MM.1S (cell line): ENCODE measurements around the gene ATP2C1.

Source experiments
- DNase-seq: peaks from one replicate; pipeline ENCODE4 v3.0.0-alpha.2; 2015
- H2AFZ ChIP-seq: fragments of 300-600 bp; sonication (generic); 2 replicates; pipeline ENCODE4 v1.6.0; 2016; ENCODE audit warnings: antibody characterized with exemption, low read length
- H3F3A ChIP-seq: fragments of 300-600 bp; sonication (generic); 2 replicates; pipeline ENCODE4 v1.6.1; 2016; ENCODE audit warnings: mild to moderate bottlenecking, antibody characterized with exemption, low read length, moderate library complexity, mixed read lengths; ENCODE audit not compliant: insufficient read depth
- H3K27ac ChIP-seq: fragments of 300-600 bp; sonication (generic); 2 replicates; pipeline ENCODE4 v1.5.1; 2016; ENCODE audit warnings: mild to moderate bottlenecking, low read length
- H3K27me3 ChIP-seq: fragments of 300-600 bp; sonication (generic); replicated peaks from 2 replicates; pipeline ENCODE4 v1.6.0; 2016; ENCODE audit warnings: low read length; ENCODE audit not compliant: insufficient read depth
- H3K36me3 ChIP-seq: fragments of 300-600 bp; sonication (generic); replicated peaks from 2 replicates; pipeline ENCODE4 v1.6.1; 2016; ENCODE audit warnings: mild to moderate bottlenecking, low read length, mixed read lengths; ENCODE audit not compliant: insufficient read depth
- H3K4me1 ChIP-seq: fragments of 300-600 bp; sonication (generic); 2 replicates; pipeline ENCODE4 v1.6.1; 2016; ENCODE audit warnings: low read length, mixed read lengths
- H3K4me2 ChIP-seq: fragments of 300-600 bp; sonication (generic); 2 replicates; pipeline ENCODE4 v1.6.0; 2016; ENCODE audit warnings: low read depth, low read length
- H3K4me3 ChIP-seq: fragments of 300-600 bp; sonication (generic); 2 replicates; pipeline ENCODE4 v1.5.1; 2016; ENCODE audit warnings: low read length, mixed read lengths
- H3K79me2 ChIP-seq: fragments of 300-600 bp; sonication (generic); 2 replicates; pipeline ENCODE4 v1.6.1; 2016; ENCODE audit warnings: mixed run types, low read length, mixed read lengths
- H3K9ac ChIP-seq: fragments of 300-600 bp; sonication (generic); 2 replicates; pipeline ENCODE4 v1.6.1; 2016; ENCODE audit warnings: low read length, mixed read lengths
- H3K9me2 ChIP-seq: fragments of 300-600 bp; sonication (generic); replicated peaks from 2 replicates; pipeline ENCODE4 v1.6.1; 2016; ENCODE audit warnings: mild to moderate bottlenecking, low read length, mixed read lengths; ENCODE audit not compliant: insufficient read depth
- H3K9me3 ChIP-seq: fragments of 300-600 bp; sonication (generic); replicated peaks from 2 replicates; pipeline ENCODE4 v1.6.1; 2016; ENCODE audit warnings: mild to moderate bottlenecking, low read length, mixed read lengths; ENCODE audit not compliant: insufficient read depth
- H4K20me1 ChIP-seq: fragments of 300-600 bp; sonication (generic); 2 replicates; pipeline ENCODE4 v1.6.1; 2016; ENCODE audit warnings: mild to moderate bottlenecking, low read length, moderate library complexity, mixed read lengths; ENCODE audit not compliant: insufficient read depth
- EZH2 ChIP-seq: fragments of 300-600 bp; sonication (generic); optimal IDR thresholded peaks from 2 replicates; pipeline ENCODE3; 2017; ENCODE audit warnings: low read depth, mild to moderate bottlenecking, antibody characterized with exemption, low read length, mixed read lengths
- EZH2phosphoT487 ChIP-seq: fragments of 300-600 bp; sonication (generic); IDR thresholded peaks from 2 replicates; pipeline ENCODE4 v1.6.1; 2018; ENCODE audit warnings: antibody characterized with exemption, low read length
- TF ChIP-seq, protein P1 (sequence below): fragments of 300-600 bp; sonication (generic); IDR thresholded peaks from 2 replicates; pipeline ENCODE4 v1.5.1; 2016; ENCODE audit warnings: antibody characterized with exemption, low read length, mixed read lengths

ATP2C1 gene

DNA sequence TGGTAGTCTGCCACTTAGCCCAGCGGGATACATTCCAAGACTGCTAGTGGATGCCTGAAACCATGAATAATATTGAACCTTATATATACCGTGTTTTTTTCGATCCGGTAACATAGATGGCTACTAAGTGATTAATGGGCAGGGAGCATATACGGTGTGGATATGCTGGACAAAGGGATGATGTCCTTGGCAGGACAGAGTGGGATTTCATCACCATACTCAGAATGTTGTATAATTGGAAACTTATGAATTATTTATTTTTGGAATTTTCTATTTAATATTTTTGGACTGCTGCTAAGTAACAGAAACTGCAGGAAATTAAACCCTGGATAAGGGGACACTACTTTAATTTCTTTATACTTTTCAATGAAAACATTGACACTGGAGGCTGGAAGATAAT is 79.5 kb downstream of the ATP2C1 start:
- H2AFZ ChIP-seq: no peak overlapping the region
- no peaks in the 10 kb centered on the region for H4K20me1 ChIP-seq
- H3K79me2 ChIP-seq: no peaks in the 10 kb centered on the region
- H3K27ac ChIP-seq: no peak overlapping the region
- H3K36me3 ChIP-seq: no peaks in the 10 kb centered on the region
- H3K9me2 ChIP-seq: no peaks in the 10 kb centered on the region
- no peak for DNase-seq
- no peaks in the 10 kb centered on the region for H3K27me3 ChIP-seq
- H3K4me3 ChIP-seq: no peak overlapping the region
- no peaks in the 10 kb centered on the region for H3K9me3 ChIP-seq
- H3K4me1 ChIP-seq: no peaks in the 10 kb centered on the region
- H3F3A ChIP-seq: no peaks in the 10 kb centered on the region
- H3K4me2 ChIP-seq: no peak overlapping the region
- TF ChIP-seq, protein P1, sequence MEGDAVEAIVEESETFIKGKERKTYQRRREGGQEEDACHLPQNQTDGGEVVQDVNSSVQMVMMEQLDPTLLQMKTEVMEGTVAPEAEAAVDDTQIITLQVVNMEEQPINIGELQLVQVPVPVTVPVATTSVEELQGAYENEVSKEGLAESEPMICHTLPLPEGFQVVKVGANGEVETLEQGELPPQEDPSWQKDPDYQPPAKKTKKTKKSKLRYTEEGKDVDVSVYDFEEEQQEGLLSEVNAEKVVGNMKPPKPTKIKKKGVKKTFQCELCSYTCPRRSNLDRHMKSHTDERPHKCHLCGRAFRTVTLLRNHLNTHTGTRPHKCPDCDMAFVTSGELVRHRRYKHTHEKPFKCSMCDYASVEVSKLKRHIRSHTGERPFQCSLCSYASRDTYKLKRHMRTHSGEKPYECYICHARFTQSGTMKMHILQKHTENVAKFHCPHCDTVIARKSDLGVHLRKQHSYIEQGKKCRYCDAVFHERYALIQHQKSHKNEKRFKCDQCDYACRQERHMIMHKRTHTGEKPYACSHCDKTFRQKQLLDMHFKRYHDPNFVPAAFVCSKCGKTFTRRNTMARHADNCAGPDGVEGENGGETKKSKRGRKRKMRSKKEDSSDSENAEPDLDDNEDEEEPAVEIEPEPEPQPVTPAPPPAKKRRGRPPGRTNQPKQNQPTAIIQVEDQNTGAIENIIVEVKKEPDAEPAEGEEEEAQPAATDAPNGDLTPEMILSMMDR: no peak
- TF ChIP-seq EZH2 (no peak), EZH2phosphoT487 (no peak)
- no peak overlapping the region for H3K9ac ChIP-seq

DNA sequence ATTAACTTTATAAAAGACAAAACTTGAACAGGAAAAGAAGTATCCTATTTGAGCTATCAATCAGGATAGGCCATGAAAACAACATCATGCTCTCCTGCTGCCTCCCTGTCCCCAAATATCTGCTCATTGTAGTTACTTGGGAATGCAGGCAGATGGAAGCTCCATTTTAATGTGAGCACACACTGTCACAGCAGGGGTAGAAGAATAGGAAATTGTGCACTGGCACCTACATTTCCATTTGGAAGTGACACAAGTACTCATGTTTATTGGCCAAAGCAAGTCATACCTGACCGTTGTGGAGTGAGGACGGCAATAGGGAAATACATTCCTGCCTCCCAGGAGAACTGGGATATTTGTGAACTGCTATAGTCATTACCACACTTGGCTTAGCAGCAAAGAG is 80.3 kb downstream of the ATP2C1 start:
- no peak for DNase-seq
- TF ChIP-seq EZH2 (no peak), EZH2phosphoT487 (no peak)
- TF ChIP-seq, protein P1: no peak
- Histone ChIP-seq H3F3A (no peaks in the 10 kb centered on the region), H4K20me1 (no peaks in the 10 kb centered on the region), H2AFZ (no peak overlapping the region), H3K9ac (no peak overlapping the region), H3K4me3 (no peak overlapping the region), H3K27me3 (no peaks in the 10 kb centered on the region), H3K36me3 (no peaks in the 10 kb centered on the region), H3K9me3 (no peaks in the 10 kb centered on the region), H3K4me1 (no peaks in the 10 kb centered on the region), H3K4me2 (no peak overlapping the region), H3K79me2 (no peaks in the 10 kb centered on the region), H3K9me2 (no peaks in the 10 kb centered on the region), H3K27ac (no peak overlapping the region)

DNA sequence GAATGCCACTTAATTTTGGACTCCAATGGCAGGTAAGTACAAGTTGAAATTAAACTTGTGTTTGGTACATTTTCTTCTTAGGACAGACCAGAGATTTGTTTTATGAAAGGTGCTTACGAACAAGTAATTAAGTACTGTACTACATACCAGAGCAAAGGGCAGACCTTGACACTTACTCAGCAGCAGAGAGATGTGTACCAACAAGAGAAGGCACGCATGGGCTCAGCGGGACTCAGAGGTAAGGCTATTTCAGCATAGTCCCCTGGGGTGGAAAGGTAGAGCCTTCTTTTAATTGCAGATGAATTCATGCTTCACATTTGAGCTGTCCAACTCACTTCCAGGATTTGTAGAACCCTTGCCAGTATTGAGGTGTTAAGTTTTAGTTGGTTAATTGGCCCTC is 81.4 kb downstream of the ATP2C1 start:
- Histone ChIP-seq H3K4me3 (no peak overlapping the region), H3K9me2 (no peaks in the 10 kb centered on the region), H3K9me3 (no peaks in the 10 kb centered on the region), H2AFZ (no peak overlapping the region), H3K27me3 (no peaks in the 10 kb centered on the region), H3K79me2 (no peaks in the 10 kb centered on the region), H3F3A (no peaks in the 10 kb centered on the region), H3K4me2 (no peak overlapping the region), H3K4me1 (no peaks in the 10 kb centered on the region), H4K20me1 (no peaks in the 10 kb centered on the region), H3K36me3 (no peaks in the 10 kb centered on the region), H3K27ac (no peak overlapping the region), H3K9ac (no peak overlapping the region)
- TF ChIP-seq, protein P1: no peak
- TF ChIP-seq EZH2 (no peak), EZH2phosphoT487 (no peak)
- DNase-seq: no peak
